CD4-positive, alpha-beta memory T cell (primary cell): ENCODE measurements around the gene SNX15. TPM values are rescaled to one million over a fixed set of nuclear protein-coding genes. Genes with fewer than 3 reads are reported as not detected.
"Not testable (repeated sequence)": the region's sequence is repeated elsewhere in the genome, so short reads cannot be mapped to it uniquely, and the experiment has no call there.

ENCODE experiments used
- CTCF ChIA-PET: fragments of 350-600 bp; sonication (Branson Sonifier 250); formaldehyde crosslinking; loops from one replicate; lab custom pipeline; 2021; ENCODE audit warnings: inconsistent platforms; ENCODE audit not compliant: partially characterized antibody; lab: Charles Lee
- POLR2A ChIA-PET: fragments of 350-600 bp; sonication (Branson Sonifier 250); formaldehyde crosslinking; loops from one replicate; lab custom pipeline; 2021; ENCODE audit not compliant: partially characterized antibody; lab: Charles Lee
- DNase-seq, 5 donors: peaks; one replicate each; pipeline versions ENCODE4 v3.0.0 to v3.0.0-alpha.2; 2020 to 2022; ENCODE audit warnings: mixed read lengths in 1 of 5
- H3K27ac ChIP-seq: one replicate; pipeline ENCODE4 v1.7.0; 2013; ENCODE audit warnings: low read depth, low read length
- H3K27me3 ChIP-seq: 2 replicates; pipeline ENCODE4 v1.7.0; 2013; ENCODE audit warnings: mild to moderate bottlenecking, low read length, moderate library complexity; ENCODE audit not compliant: insufficient read depth
- H3K36me3 ChIP-seq: 2 replicates; pipeline ENCODE4 v1.7.0; 2013; ENCODE audit warnings: mild to moderate bottlenecking, low read length, moderate library complexity; ENCODE audit not compliant: insufficient read depth
- H3K4me1 ChIP-seq: 2 replicates; pipeline ENCODE4 v1.7.0; 2013; ENCODE audit warnings: mild to moderate bottlenecking, low read length, moderate library complexity; ENCODE audit not compliant: insufficient read depth
- H3K4me3 ChIP-seq, 2 donors: one replicate each; pipeline ENCODE4 v1.7.0; 2013; ENCODE audit warnings: low read length in 2 of 2, mild to moderate bottlenecking in 1 of 2
- H3K9me3 ChIP-seq, 2 donors: one replicate each; pipeline ENCODE4 v1.7.0; 2013; ENCODE audit warnings: low read length in 2 of 2, control low read depth in 1 of 2; ENCODE audit not compliant: control insufficient read depth in 1 of 2
- H3K27ac Mint-ChIP-seq, 7 donors: one replicate each; pipeline ENCODE4 v1.8.0; 2020 to 2021; ENCODE audit warnings: mixed read lengths in 7 of 7, mild to moderate bottlenecking in 6 of 7, inconsistent platforms in 3 of 7, moderate library complexity in 3 of 7
- H3K27me3 Mint-ChIP-seq, 2 donors: one replicate each; pipeline ENCODE4 v1.8.0; 2020 to 2021; ENCODE audit warnings: mixed read lengths in 2 of 2
- H3K36me3 Mint-ChIP-seq, 2 donors: one replicate each; pipeline ENCODE4 v1.8.0; 2020 to 2021; ENCODE audit warnings: mixed read lengths in 2 of 2, inconsistent platforms in 1 of 2, mild to moderate bottlenecking in 1 of 2
- H3K4me1 Mint-ChIP-seq, 4 donors: one replicate each; pipeline ENCODE4 v1.8.0; 2020 to 2021; ENCODE audit warnings: mixed read lengths in 4 of 4, mild to moderate bottlenecking in 1 of 4
- H3K4me3 Mint-ChIP-seq, 8 donors: one replicate each; pipeline ENCODE4 v1.8.0; 2020 to 2021; ENCODE audit warnings: mixed read lengths in 8 of 8, mild to moderate bottlenecking in 7 of 8, moderate library complexity in 6 of 8, inconsistent platforms in 3 of 8
- H3K9me3 Mint-ChIP-seq, 8 donors: one replicate each; pipeline ENCODE4 v1.8.0; 2020 to 2021; ENCODE audit warnings: mixed read lengths in 8 of 8, mild to moderate bottlenecking in 5 of 8, inconsistent platforms in 3 of 8, moderate library complexity in 1 of 8
- intact Hi-C: fragments of 100-400 bp; cut with micrococcal nuclease; formaldehyde crosslinking; loops from one replicate; pipeline ENCODE4 v1.15.1; 2023
- polyA plus RNA-seq, 2 donors: library from polyadenylated mRNA; unstranded; fragments of 300-500 nt; fragmentation: Illumina TruSeq; gene quantifications; one replicate each; pipeline ENCODE4 v1.2.3, GENCODE V29; 2021
- total RNA-seq, 2 experiments: library from RNA; stranded (reverse); gene quantifications; one replicate each; pipeline ENCODE4 v1.2.3, GENCODE V29; 2021

SNX15 gene
- total and polyA plus RNA-seq, 4 experiments from 2014 or later = 19.8 to 26.7 (median 23.9) TPM

DNA sequence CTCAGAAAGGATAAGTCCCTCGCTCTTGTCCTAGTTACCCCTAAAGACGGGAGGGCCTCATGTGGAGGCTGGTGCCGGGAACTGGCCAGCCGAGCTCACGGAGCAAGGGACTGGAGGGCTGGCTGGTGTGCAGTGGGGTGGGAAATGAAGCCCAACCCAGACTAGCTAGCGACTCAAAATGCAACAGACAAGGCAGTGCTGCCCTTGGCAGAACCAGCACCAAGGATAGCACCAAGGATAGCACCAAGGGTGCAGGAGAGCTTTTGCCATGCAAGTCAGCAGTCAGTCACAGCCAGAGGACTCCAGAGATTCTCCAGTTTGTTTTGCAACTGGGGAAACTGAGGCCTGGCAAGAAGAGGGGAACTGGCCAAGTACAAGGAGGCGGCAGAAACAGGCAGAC is 24.0 kb upstream of the SNX15 start:
- Histone ChIP-seq H3K4me3 (no peak overlapping the region), H3K27me3 (no peaks in the 10 kb centered on the region), H3K27ac (no peak overlapping the region), H3K36me3 (no peaks in the 10 kb centered on the region), H3K4me1 (peaks cover 11% of the 10 kb centered on the region), H3K9me3 (no peaks in the 10 kb centered on the region)
- Mint-ChIP-seq H3K4me3 (no peak overlapping the region), H3K9me3 (no peaks in the 10 kb centered on the region), H3K27me3 (no peaks in the 10 kb centered on the region), H3K27ac (no peak overlapping the region), H3K4me1 (peaks cover 4 to 12% (median 6%) of the 10 kb centered on the region in 4 donors), H3K36me3 (no peaks in the 10 kb centered on the region)
- CTCF ChIA-PET = interaction anchor here (1.5 kb wide), 1 partner anchor 11 kb away, joined by 3 read pairs; the partner anchor contains the start of gene ARL2
- intact Hi-C loops = no loop called here
- POLR2A ChIA-PET = interaction anchor here (0.9 kb wide), 1 partner anchor 49 kb away, joined by 3 read pairs; no protein-coding TSS in a partner anchor
- no peak for DNase-seq

DNA sequence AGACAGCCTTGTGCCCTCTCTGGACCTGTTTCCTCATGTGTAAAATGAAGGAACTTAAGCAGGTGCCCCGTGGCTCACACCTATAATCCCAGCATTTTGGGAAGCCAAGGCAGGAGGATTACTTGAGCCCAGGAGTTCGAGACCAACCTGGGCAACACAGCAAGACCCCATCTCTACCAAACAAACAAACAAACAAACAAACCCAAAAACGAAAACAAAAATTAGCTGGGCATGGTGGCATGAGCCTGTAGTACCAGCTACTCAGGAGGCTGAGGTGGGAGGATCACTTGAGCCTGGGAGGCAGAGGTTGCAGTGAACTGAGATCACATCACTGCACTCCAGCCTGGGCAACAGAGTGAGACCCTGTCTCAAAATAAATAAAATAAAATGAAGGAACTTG is 23.3 kb upstream of the SNX15 start:
- H3K36me3 ChIP-seq, H3K9me3 ChIP-seq, DNase-seq, H3K36me3 Mint-ChIP-seq, H3K27ac ChIP-seq, H3K4me3 Mint-ChIP-seq, H3K27me3 ChIP-seq, H3K4me1 Mint-ChIP-seq, intact Hi-C loops, H3K27me3 Mint-ChIP-seq, H3K27ac Mint-ChIP-seq, H3K4me3 ChIP-seq, H3K4me1 ChIP-seq, H3K9me3 Mint-ChIP-seq, POLR2A ChIA-PET: not testable (repeated sequence)
- CTCF ChIA-PET = interaction anchor here (1.5 kb wide), 1 partner anchor 10 kb away, joined by 3 read pairs; the partner anchor contains the start of gene ARL2

DNA sequence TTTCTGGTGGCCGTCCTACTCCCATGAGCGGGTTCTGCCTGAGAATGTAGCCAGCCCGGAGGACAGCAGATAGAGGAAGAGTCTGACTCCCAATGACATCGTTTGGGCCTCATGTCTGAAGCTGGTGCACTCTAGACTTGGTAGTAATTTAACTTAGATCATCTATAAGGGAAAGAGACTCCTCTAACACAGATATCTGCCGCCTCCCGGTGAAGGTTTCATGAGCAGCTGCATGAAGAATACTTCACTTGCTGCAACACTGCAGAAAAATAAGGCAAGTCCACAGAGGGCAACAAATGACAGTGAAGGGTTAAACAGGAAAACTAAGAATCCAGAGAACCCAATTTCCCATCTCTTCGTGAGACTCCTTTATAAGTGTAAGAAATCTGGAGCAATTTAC is 19.2 kb upstream of the SNX15 start:
- Histone ChIP-seq H3K27ac (no peak overlapping the region), H3K36me3 (no peaks in the 10 kb centered on the region), H3K27me3 (no peaks in the 10 kb centered on the region), H3K4me3 (no peak overlapping the region), H3K9me3 (no peaks in the 10 kb centered on the region), H3K4me1 (peaks cover 1% of the 10 kb centered on the region)
- ChIA-PET CTCF (no interaction called here), POLR2A (no interaction called here)
- H3K4me1 Mint-ChIP-seq = peaks cover under 1 to 2% (median 1%) of the 10 kb centered on the region in 4 donors
- intact Hi-C loops = no loop called here
- H3K27me3 Mint-ChIP-seq = no peaks in the 10 kb centered on the region
- no peak for DNase-seq
- H3K36me3 Mint-ChIP-seq = no peaks in the 10 kb centered on the region
- H3K4me3 Mint-ChIP-seq = no peak overlapping the region
- H3K9me3 Mint-ChIP-seq = no peaks in the 10 kb centered on the region
- H3K27ac Mint-ChIP-seq = peak overlapping the region in 1 of 7 donors; percentile 25

DNA sequence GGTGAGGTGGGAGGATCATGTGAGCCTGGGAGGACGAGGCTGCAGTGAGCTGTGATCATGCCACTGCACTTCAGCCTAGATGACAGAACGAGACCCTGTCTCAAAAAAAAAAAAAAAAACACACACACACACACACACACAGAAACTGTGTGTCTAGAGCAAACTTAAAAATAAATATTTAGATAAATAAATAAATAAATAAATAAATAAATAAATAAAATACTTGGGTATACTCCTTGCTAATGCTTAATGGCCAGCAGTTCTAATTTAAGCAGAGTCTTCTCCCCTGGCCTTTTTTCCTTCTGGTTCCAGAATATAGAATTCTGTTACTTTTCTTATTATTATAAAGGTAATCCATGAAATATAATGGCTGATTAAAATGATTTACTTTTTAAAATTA is 18.4 kb upstream of the SNX15 start:
- ChIA-PET CTCF (interaction anchor here (6.7 kb wide), 1 partner anchor 68 kb away, joined by 57 read pairs; no protein-coding TSS in a partner anchor), POLR2A (no interaction called here)
- Mint-ChIP-seq H3K36me3 (peaks cover 0 to 3% of the 10 kb centered on the region in 2 donors), H3K9me3 (no peaks in the 10 kb centered on the region), H3K4me3 (no peak overlapping the region), H3K4me1 (peaks cover 5 to 10% (median 5%) of the 10 kb centered on the region in 4 donors), H3K27me3 (no peaks in the 10 kb centered on the region), H3K27ac (no peak overlapping the region)
- Histone ChIP-seq H3K27ac (no peak overlapping the region), H3K4me1 (peaks cover 7% of the 10 kb centered on the region), H3K36me3 (no peaks in the 10 kb centered on the region), H3K27me3 (no peaks in the 10 kb centered on the region), H3K9me3 (no peaks in the 10 kb centered on the region), H3K4me3 (no peak overlapping the region)
- DNase-seq = no peak
- intact Hi-C loops = no loop called here

DNA sequence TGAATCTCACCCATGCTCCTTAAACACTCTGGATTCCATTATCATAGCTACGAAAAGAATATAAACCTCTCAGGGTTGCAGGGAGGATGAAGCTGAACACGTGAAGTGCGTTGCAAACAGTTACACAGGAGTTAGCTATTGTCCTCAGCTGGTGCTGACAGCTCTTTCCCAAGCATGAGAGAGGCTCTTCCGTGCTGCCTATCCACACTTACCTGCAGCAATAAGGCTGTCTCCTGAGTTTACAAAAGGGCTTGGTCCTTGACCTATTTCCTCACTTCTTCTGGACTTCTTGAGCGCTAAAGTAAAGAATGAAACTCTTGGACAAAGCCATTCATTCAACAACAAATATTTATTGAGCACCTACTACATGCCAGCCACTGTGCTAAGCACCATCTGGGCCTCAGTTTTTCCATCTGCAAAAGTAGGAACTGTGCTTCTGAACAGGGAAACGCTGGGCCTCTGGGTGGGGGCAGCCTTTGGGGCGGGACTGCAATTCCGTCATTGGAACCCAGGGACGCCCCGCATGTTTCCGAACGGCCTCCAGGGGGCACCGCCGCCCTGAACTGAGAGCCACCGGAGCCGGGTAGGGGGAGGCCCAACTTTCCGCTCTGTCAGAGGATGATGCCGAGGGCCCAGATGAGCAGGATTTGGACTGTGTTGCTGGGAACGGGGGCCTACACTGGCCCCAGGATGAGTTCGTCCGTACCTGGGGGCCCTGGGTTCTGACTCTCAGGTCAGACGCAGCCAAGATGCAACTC is 13.9 kb upstream of the SNX15 start:
- H3K9me3 Mint-ChIP-seq = no peaks in the 10 kb centered on the region
- H3K4me1 ChIP-seq = peaks cover 23% of the 10 kb centered on the region
- POLR2A ChIA-PET = interaction anchor here (0.8 to 3.3 kb wide), 15 partner anchors 12 to 1359 kb away, joined by 3 to 21 read pairs (median 6); partner anchors contain the start of genes CDC42BPG, FAU, MRPL49 and PPP2R5B
- H3K27me3 ChIP-seq = no peaks in the 10 kb centered on the region
- peak overlapping the region; percentile 95 to 98 (median 97) for H3K27ac Mint-ChIP-seq
- DNase-seq = peak; percentile 89 to 94 (median 90)
- H3K27ac ChIP-seq = peak overlapping the region; percentile 98
- H3K4me3 Mint-ChIP-seq = peak overlapping the region; percentile 89 to 97 (median 92)
- CTCF ChIA-PET = interaction anchor here (0.6 to 7.1 kb wide), 26 partner anchors 10 to 318 kb away, joined by 3 to 65 read pairs (median 3); partner anchors contain the start of genes BATF2, CDCA5, FAU and MAJIN
- H3K36me3 ChIP-seq = peaks cover 3% of the 10 kb centered on the region
- no peaks in the 10 kb centered on the region for H3K27me3 Mint-ChIP-seq
- H3K4me3 ChIP-seq = peak overlapping the region; percentile 90 to 97
- no peaks in the 10 kb centered on the region for H3K9me3 ChIP-seq
- H3K4me1 Mint-ChIP-seq = peaks cover 13 to 28% (median 23%) of the 10 kb centered on the region in 4 donors
- peaks cover 0 to 5% of the 10 kb centered on the region in 2 donors for H3K36me3 Mint-ChIP-seq
- intact Hi-C loops = loop anchor here (1.0 to 5.0 kb wide), 7 partner anchors 65 to 226 kb away; partner anchors contain the start of genes ATG2A, CDCA5, FAU and MRPL49

DNA sequence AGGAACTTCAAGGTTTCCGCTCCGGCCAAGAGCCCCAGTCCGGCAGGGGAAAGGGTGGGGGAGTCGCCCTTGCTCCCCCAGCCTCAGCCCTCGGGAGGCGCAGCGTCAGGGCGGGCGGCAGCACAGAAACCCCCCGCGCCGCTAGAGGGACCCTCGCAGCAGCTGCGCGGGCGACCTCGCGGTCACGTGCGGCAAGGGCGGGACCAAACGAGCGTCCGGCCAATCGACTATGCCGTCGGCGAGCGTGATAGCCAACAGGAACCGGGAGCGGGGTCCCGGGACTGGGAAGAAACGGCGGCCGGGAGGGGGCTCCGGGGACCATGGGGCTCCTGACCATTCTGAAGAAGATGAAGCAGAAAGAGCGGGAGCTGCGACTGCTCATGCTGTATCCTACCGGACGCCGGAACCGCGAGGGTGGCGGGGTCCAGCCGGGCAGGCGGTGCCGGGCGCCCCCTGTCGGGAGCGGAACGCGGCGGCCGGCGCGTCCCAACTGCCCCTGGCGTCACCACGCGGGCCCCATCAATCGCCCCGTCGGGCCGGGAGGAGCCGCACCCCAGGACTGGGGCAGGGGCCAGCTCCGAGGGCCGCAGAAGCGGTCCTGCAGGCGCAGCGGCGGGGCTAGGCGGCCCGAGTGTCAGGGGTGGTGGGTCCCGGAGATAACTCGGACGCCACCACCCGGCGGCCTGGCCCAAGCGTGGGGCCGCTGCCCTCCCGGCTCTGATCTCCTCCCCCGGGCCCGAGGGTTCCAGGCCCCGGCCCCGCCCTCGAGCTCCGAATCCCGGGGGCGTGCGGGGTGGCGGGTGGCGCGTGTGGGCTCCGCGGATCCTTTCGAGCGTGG is 13.1 kb upstream of the SNX15 start, which contains the start of gene ARL2:
TSS of gene ARL2 (plus strand) at position 273 of the 838 bp plus-strand sequence. CDS start at position 321, 48 bp downstream.
- H3K4me3 Mint-ChIP-seq = peak within 1 kb of the TSS; percentile 89 to 97 (median 92)
- POLR2A ChIA-PET = interaction anchor here (0.6 to 3.3 kb wide), 30 partner anchors 11 to 1358 kb away, joined by 3 to 21 read pairs (median 4); partner anchors contain the start of genes CAPN1, CDC42BPG, FAU and MAJIN
- DNase-seq = peak; percentile 80 to 85 (median 82)
- CTCF ChIA-PET = interaction anchor here (0.8 to 7.1 kb wide), 20 partner anchors 9 to 303 kb away, joined by 3 to 65 read pairs (median 4); partner anchors contain the start of genes BATF2, CDC42BPG, CDCA5 and FAU
- peaks cover 13 to 28% (median 23%) of the 10 kb centered on the region in 4 donors for H3K4me1 Mint-ChIP-seq
- Histone ChIP-seq H3K4me1 (peaks cover 23% of the 10 kb centered on the region), H3K36me3 (peaks cover 6% of the 10 kb centered on the region), H3K4me3 (peak within 1 kb of the TSS; percentile 90 to 97), H3K27me3 (no peaks in the 10 kb centered on the region), H3K9me3 (no peaks in the 10 kb centered on the region), H3K27ac (peak within 1 kb of the TSS; percentile 98)
- peak within 1 kb of the TSS; percentile 95 to 98 (median 97) for H3K27ac Mint-ChIP-seq
- intact Hi-C loops = loop anchor here (1.0 to 5.0 kb wide), 10 partner anchors 13 to 227 kb away; partner anchors contain the start of genes ATG2A, CDCA5, FAU and MRPL49
- H3K27me3 Mint-ChIP-seq = no peaks in the 10 kb centered on the region
- no peaks in the 10 kb centered on the region for H3K9me3 Mint-ChIP-seq
- H3K36me3 Mint-ChIP-seq = peaks cover 0 to 5% of the 10 kb centered on the region in 2 donors
